Suprapubic skin (tissue), 4 donors: Measurements from ENCODE around the gene EMILIN3. TPM values are rescaled to one million over a fixed set of nuclear protein-coding genes. Genes with fewer than 3 reads are reported as not detected.

ENCODE experiments used
- DNase-seq, 2 donors: peaks; one replicate each; pipeline ENCODE4 v3.0.0-alpha.2; 2019; ENCODE audit warnings: low spot score in 2 of 2
- H3K27ac ChIP-seq: fragments of 200-600 bp; sonication (generic); one replicate; pipeline ENCODE4 v1.5.1; 2019
- H3K27me3 ChIP-seq: fragments of 200-600 bp; sonication (generic); one replicate; pipeline ENCODE4 v1.5.1; 2019
- H3K36me3 ChIP-seq: fragments of 200-600 bp; sonication (generic); one replicate; pipeline ENCODE4 v1.5.1; 2019
- H3K4me1 ChIP-seq: fragments of 200-600 bp; sonication (generic); one replicate; pipeline ENCODE4 v1.5.1; 2019
- H3K4me3 ChIP-seq: fragments of 200-600 bp; sonication (generic); one replicate; pipeline ENCODE4 v1.5.1; 2019; ENCODE audit warnings: mild to moderate bottlenecking
- H3K9me3 ChIP-seq: fragments of 200-600 bp; sonication (generic); one replicate; pipeline ENCODE4 v1.5.1; 2019
- CTCF ChIP-seq, 2 donors: fragments of 200-600 bp in 1 of 2; fragments of 450-650 bp in 1 of 2; sonication (generic) in 1 of 2; IDR thresholded peaks; one replicate each; pipeline ENCODE4 v1.5.1; 2016 to 2019; ENCODE audit warnings: antibody characterized with exemption in 2 of 2, mild to moderate bottlenecking in 1 of 2, moderate library complexity in 1 of 2
- EP300 ChIP-seq: sonication (generic); formaldehyde crosslinking; IDR thresholded peaks from one replicate; pipeline ENCODE4 v1.6.1; 2017; ENCODE audit warnings: antibody characterized with exemption
- POLR2A ChIP-seq, 2 donors: fragments of 450-650 bp; IDR thresholded peaks; one replicate each; pipeline ENCODE4 v1.6.1; 2017; ENCODE audit warnings: antibody characterized with exemption in 2 of 2, mild to moderate bottlenecking in 2 of 2, moderate library complexity in 2 of 2
- POLR2AphosphoS5 ChIP-seq, 3 donors: sonication (generic); formaldehyde crosslinking; IDR thresholded peaks; one replicate each; pipeline ENCODE4 v1.6.1; 2017; ENCODE audit warnings: antibody characterized with exemption in 3 of 3
- WGBS: methylation state at CpG from one replicate; pipeline ENCODE4 v1.1.5; 2018; 5-methylcytosine and 5-hydroxymethylcytosine counted together
- total RNA-seq, 4 donors: library from RNA; depleted of rRNA; stranded (reverse); fragments of >200 nt; gene quantifications; one replicate each; pipeline ENCODE4 v1.1.0, GENCODE V29; 2016

The EMILIN3 gene
- total RNA-seq, 4 donors from 2014 or later = 4.4 to 7.5 (median 5.7) TPM

- H3K9me3 ChIP-seq = no peaks in the 10 kb centered on the region
- H3K27me3 ChIP-seq = no peaks in the 10 kb centered on the region
- peaks cover 32% of the 10 kb centered on the region for H3K4me1 ChIP-seq
- TF ChIP-seq POLR2A (IDR thresholded peaks at IDR 0.05) (no peak), CTCF (IDR thresholded peaks at IDR 0.05) (peak; percentile 20 to 21), EP300 (no peak)
- H3K27ac ChIP-seq = peak overlapping the region; percentile 50
- no peak overlapping the region for H3K4me3 ChIP-seq
- WGBS = 3% methylated on average over 2 of the region's 2 CpGs
- peaks cover 90% of the 10 kb centered on the region for H3K36me3 ChIP-seq
- DNase-seq = no peak
Measured at GRCh38 chr20:41411391-41411847, 44.8 kb upstream of the EMILIN3 start.

GRCh38 chr20:41408986-41409385 is 42.4 kb upstream of the EMILIN3 start:
- Histone ChIP-seq H3K9me3 (no peaks in the 10 kb centered on the region), H3K36me3 (peaks cover 89% of the 10 kb centered on the region), H3K27me3 (no peaks in the 10 kb centered on the region), H3K4me3 (no peak overlapping the region), H3K4me1 (peaks cover 32% of the 10 kb centered on the region), H3K27ac (no peak overlapping the region)
- WGBS = 57% methylated on average over 8 of the region's 9 CpGs
- TF ChIP-seq CTCF (IDR thresholded peaks at IDR 0.05) (no peak), POLR2A (IDR thresholded peaks at IDR 0.05) (no peak), POLR2AphosphoS5 (IDR thresholded peaks at IDR 0.05) (no peak), EP300 (no peak)
- DNase-seq = no peak

- Histone ChIP-seq H3K4me3 (no peak overlapping the region), H3K27me3 (no peaks in the 10 kb centered on the region), H3K36me3 (peaks cover 89% of the 10 kb centered on the region), H3K9me3 (no peaks in the 10 kb centered on the region), H3K4me1 (peaks cover 32% of the 10 kb centered on the region), H3K27ac (no peak overlapping the region)
- no peak for TF ChIP-seq POLR2AphosphoS5 (IDR thresholded peaks at IDR 0.05)
- no peak for TF ChIP-seq EP300
- no peak for TF ChIP-seq CTCF (IDR thresholded peaks at IDR 0.05)
- TF ChIP-seq POLR2A (IDR thresholded peaks at IDR 0.05) = no peak
- 55% methylated on average over 5 of the region's 5 CpGs for WGBS
- no peak for DNase-seq
Measured at GRCh38 chr20:41408156-41408794, 41.7 kb upstream of the EMILIN3 start.

- TF ChIP-seq POLR2A (IDR thresholded peaks at IDR 0.05) (no peak), EP300 (no peak), POLR2AphosphoS5 (IDR thresholded peaks at IDR 0.05) (no peak), CTCF (IDR thresholded peaks at IDR 0.05) (no peak)
- Histone ChIP-seq H3K4me1 (peaks cover 32% of the 10 kb centered on the region), H3K4me3 (no peak overlapping the region), H3K27me3 (no peaks in the 10 kb centered on the region), H3K27ac (no peak overlapping the region), H3K9me3 (no peaks in the 10 kb centered on the region), H3K36me3 (peaks cover 84% of the 10 kb centered on the region)
- DNase-seq = no peak
- WGBS = 89% methylated on average over 10 of the region's 10 CpGs
Measured at GRCh38 chr20:41407607-41408006, 41.0 kb upstream of the EMILIN3 start.

GRCh38 chr20:41406896-41407444 is 40.4 kb upstream of the EMILIN3 start:
- Histone ChIP-seq H3K9me3 (no peaks in the 10 kb centered on the region), H3K4me1 (peaks cover 29% of the 10 kb centered on the region), H3K36me3 (peaks cover 79% of the 10 kb centered on the region), H3K27ac (no peak overlapping the region), H3K4me3 (no peak overlapping the region), H3K27me3 (no peaks in the 10 kb centered on the region)
- no peak for TF ChIP-seq POLR2A (IDR thresholded peaks at IDR 0.05)
- WGBS = 75% methylated on average over 4 of the region's 7 CpGs
- DNase-seq = no peak
